ENCODE data around the gene CDH13.

The CDH13 gene

GRCh38 chr16:82999711-83000110, 372.9 kb downstream of the CDH13 start:
- DNase-seq (ENCODE audit: low spot score): no peak

- DNase-seq (ENCODE audit: low spot score): no peak
Observed at GRCh38 chr16:83002351-83003334, 375.9 kb downstream of the CDH13 start.

DNA sequence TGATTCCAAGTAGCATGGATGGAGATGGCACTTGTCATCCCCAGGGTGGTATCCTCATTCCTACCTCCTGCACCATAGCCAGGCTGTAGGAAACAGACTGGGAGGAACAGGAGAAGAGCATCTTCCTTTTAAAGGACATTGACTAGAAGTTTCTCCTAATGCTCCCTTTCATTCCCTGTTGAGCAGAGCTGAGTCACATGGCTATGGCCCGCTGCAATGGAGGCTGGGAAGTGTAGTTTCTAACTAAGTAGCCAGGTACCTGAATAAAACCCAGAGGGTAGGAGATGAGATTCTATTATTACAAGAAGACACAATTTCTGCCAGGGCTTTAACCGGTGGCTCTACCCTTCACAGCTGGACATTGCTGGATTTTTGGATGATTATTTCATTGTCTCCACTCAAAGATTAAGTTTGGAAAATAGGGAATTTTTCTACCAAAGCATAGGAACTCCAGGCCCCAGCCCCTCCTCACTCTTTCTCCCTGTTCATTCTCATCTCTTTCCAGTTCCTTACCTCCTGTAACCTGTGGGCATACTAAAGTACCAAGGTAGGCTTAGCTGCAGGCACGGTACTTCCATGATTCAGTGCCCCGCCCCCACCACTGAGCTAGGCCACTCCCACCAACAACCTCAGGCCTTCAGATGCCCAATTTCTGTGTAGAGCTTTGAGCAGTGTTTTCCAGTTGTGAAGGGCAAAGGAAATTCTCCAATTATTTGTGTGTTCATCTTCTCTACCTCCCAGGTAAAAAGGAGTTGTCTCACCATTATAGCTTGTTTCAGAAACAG, 378.3 kb downstream of the CDH13 start:
- DNase-seq (ENCODE audit: low spot score): no peak

- DNase-seq (ENCODE audit: low spot score): no peak
Observed at GRCh38 chr16:83005653-83006160, 378.9 kb downstream of the CDH13 start.

- no peak for DNase-seq (ENCODE audit: low spot score)
Observed at GRCh38 chr16:83010776-83011720, 384.3 kb downstream of the CDH13 start.

- no peak for DNase-seq (ENCODE audit: low spot score)
Observed at GRCh38 chr16:83011939-83012338, 385.2 kb downstream of the CDH13 start.

- DNase-seq (ENCODE audit: low spot score): no peak
Observed at GRCh38 chr16:83013071-83013470, 386.3 kb downstream of the CDH13 start.

DNA sequence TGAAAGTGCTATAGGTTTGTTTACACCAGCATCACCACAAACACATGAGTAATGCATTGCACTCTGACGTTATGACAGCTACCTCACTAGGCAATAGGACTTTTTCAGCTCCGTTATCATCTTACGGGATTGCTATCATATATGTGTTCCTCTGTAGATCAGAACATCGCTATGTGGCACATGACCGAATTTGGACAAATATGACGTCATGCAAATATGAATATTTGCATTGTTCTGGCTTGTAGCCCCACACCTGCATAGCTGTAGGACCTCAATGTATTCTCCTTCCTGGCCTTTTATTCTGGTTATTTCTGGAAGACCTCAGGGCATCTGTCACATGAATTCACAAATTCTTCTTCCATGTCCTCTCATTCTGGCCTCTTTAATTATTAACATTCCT, 393.2 kb downstream of the CDH13 start:
- DNase-seq (ENCODE audit: low spot score): no peak

DNA sequence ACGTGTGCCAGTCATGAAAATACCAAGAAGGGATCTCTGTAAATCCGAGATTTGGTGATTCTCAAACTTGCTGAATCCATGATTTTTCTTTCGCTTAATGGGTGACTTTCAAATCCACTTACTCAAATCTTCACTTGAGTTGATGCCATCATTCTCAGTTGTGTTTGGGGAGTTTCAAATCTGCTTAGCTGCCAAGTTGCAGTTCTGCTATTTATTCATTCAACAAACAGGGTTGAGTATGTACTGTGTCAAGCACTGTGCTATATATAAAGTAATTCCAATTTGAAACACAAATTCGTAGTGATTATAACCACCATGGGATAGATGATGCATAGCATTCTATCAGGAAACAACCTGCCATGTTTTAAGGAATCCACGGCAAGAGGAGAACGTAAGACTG, 394.3 kb downstream of the CDH13 start:
- DNase-seq (ENCODE audit: low spot score): no peak

DNA sequence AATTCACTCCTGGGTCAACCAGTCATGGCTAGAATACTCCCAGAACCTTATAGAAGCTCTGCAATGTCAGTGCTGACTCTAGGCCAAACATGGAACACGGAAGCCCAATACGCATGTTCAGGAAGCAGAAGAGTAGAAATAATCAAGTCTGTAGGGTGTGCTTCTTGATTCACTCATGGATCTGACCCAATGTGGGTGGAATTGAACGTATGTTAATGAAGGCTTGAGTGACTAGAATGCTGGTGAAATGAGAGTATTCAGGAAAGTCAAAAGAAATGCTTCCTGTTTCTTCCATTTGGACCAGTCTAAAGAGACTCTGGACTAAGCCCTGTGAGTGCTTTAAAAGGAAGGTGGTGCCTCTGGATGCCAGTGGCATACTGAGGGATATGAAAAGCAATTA, 395.0 kb downstream of the CDH13 start:
- no peak for DNase-seq (ENCODE audit: low spot score)

GRCh38 chr16:83023011-83023410, 396.2 kb downstream of the CDH13 start:
- no peak for DNase-seq (ENCODE audit: low spot score)

- DNase-seq (ENCODE audit: low spot score): no peak
Observed at GRCh38 chr16:83023640-83024039, 396.9 kb downstream of the CDH13 start.

DNA sequence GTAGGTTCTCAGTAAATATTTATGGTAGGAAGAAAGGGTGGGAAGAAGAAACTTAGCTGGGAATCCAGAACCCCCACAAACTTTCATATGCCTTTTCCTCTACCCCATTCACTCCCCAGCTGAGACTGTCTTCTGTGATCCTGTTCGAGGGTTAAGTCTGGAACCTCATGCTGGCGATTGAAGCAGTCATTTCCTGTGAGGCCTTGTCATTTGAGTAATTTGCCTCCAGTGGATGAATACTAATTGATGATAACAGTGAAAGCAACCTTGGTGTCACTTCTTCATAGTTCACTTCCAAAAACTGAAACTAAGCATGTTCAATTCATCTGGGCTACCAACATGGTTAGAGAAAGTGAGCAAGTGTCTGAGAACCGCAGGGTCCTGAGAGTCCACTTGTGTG, 401.2 kb downstream of the CDH13 start:
- no peak for DNase-seq (ENCODE audit: low spot score)

DNA sequence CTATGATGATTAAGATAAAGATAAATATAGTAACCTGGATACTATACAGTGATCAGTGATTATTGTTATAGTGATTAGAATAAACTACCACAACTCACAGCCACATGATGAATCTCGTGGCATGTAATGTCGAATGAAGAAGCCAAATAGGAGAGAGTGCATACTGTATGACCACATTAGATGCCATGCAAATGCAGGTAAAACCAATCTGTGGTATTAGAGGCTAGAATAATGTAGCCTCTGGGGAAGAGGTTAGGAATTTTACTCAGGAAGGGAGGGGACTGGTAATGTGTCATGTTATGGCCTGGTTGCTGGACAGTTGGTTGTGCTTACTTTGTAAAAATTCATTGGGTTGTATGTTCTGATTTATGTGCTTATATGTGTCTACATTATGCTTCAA, 402.7 kb downstream of the CDH13 start:
- DNase-seq (ENCODE audit: low spot score): no peak

GRCh38 chr16:83031524-83031923, 404.8 kb downstream of the CDH13 start:
- DNase-seq (ENCODE audit: low spot score): no peak

DNA sequence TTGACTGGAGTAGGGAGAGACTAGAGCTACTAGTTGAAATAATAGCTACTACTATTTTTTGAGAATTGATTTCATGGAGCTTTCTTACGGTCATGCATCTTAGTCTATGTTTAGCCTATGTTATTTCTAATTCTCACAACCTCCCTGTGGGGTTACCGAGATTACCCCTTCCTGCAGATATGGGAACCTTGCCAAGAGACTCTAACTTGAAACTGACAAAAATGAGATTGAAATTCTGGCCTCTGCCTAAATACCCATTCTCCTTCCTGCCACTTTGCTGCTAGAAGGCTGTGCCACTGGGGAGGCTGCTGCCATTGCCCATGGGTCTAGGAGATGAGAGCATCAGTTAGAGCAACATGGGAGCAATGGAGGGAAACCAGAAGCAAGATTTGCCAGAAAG, 410.3 kb downstream of the CDH13 start:
- DNase-seq (ENCODE audit: low spot score): no peak

GRCh38 chr16:83037884-83038283, 411.1 kb downstream of the CDH13 start:
- no peak for DNase-seq (ENCODE audit: low spot score)

GRCh38 chr16:83040174-83040573, 413.4 kb downstream of the CDH13 start:
- no peak for DNase-seq (ENCODE audit: low spot score)

DNA sequence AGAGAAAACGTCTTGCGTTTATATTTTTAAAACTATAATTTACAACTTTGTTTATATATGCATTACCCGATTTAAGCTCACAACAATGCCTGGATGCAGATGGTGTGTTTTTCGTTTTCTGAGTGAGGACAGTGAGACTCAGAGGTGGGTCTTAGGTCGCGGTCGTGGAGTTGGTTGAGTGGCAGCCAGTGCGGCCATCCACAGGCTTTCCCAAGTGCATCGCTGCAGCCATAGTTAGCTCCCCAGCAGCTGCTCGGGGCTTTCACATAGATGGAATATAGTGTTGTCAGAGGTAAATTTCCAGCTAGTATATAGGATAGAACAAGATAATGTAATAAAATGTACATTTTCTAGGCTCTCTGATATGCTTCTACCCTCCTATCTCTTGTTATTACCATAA, 417.8 kb downstream of the CDH13 start:
- no peak for DNase-seq (ENCODE audit: low spot score)

GRCh38 chr16:83045790-83046189, 419.0 kb downstream of the CDH13 start:
- DNase-seq (ENCODE audit: low spot score): no peak

- no peak for DNase-seq (ENCODE audit: low spot score)
Observed at GRCh38 chr16:83046664-83047063, 419.9 kb downstream of the CDH13 start.

- DNase-seq (ENCODE audit: low spot score): no peak
Observed at GRCh38 chr16:83051451-83051850, 424.7 kb downstream of the CDH13 start.

All from globus pallidus (tissue), 1 donor.